A673 (cell line): Measurements from ENCODE around the gene SEMA3E.

Experiments used
- EZH2 ChIP-seq: fragments of 200-600 bp; sonication (generic); IDR thresholded peaks from 2 replicates; pipeline ENCODE4 v1.6.1; 2017; ENCODE audit warnings: borderline replicate concordance, low read depth, mild to moderate bottlenecking, mixed read lengths, antibody characterized with exemption, low read length; ENCODE audit not compliant: poor library complexity, severe bottlenecking
- TF ChIP-seq, protein P1 (sequence below): fragments of 300-800, 200-600 bp; sonication (generic); conservative IDR thresholded peaks from 2 replicates; pipeline ENCODE4 v1.5.1; 2017; ENCODE audit warnings: low read depth, mild to moderate bottlenecking, antibody characterized with exemption, low read length, moderate library complexity, mixed read lengths

DNA sequence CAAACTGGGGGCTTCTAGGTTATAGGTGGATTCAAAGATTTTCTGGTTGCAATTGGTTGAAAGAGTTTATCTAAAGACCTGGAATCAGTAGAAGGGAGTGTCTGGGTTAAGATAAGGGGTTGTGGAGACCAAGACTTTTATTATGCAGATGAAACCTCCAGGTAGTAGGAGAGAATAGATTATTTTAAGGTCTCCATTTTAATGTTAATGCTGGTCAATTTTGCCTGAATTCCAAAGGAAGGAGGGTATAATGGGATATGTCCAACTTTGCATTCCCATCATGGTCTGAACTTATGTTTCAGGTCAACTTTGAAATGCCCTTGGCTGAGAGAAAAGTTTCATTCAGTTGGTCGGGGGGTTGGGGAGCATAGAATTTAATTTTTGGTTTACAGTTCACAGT lies 44.3 kb upstream of the SEMA3E start:
- TF ChIP-seq, protein P1, sequence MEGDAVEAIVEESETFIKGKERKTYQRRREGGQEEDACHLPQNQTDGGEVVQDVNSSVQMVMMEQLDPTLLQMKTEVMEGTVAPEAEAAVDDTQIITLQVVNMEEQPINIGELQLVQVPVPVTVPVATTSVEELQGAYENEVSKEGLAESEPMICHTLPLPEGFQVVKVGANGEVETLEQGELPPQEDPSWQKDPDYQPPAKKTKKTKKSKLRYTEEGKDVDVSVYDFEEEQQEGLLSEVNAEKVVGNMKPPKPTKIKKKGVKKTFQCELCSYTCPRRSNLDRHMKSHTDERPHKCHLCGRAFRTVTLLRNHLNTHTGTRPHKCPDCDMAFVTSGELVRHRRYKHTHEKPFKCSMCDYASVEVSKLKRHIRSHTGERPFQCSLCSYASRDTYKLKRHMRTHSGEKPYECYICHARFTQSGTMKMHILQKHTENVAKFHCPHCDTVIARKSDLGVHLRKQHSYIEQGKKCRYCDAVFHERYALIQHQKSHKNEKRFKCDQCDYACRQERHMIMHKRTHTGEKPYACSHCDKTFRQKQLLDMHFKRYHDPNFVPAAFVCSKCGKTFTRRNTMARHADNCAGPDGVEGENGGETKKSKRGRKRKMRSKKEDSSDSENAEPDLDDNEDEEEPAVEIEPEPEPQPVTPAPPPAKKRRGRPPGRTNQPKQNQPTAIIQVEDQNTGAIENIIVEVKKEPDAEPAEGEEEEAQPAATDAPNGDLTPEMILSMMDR = no peak
- TF ChIP-seq EZH2 = no peak
